Osteoblast (primary cell): ENCODE measurements around the gene APOBEC3G. TPM values are rescaled to one million over a fixed set of nuclear protein-coding genes. Genes with fewer than 3 reads are reported as not detected.
A peak's percentile ranks its signal among the peaks of the same experiment; 100 is the strongest.

Source experiments
- DNase-seq: peaks from one replicate; pipeline ENCODE4 v3.0.0; 2011; ENCODE audit warnings: low spot score, mixed read lengths; ENCODE audit not compliant: insufficient read length; ENCODE audit errors: missing footprints
- H2AFZ ChIP-seq: 2 replicates; pipeline ENCODE4 v1.6.0; 2011; ENCODE audit warnings: mild to moderate bottlenecking, low read length
- H3K27ac ChIP-seq: 2 replicates; pipeline ENCODE4 v1.5.1; 2011; ENCODE audit warnings: mild to moderate bottlenecking, low read depth, low read length, moderate library complexity
- H3K27me3 ChIP-seq: 2 replicates; pipeline ENCODE4 v1.6.0; 2012; ENCODE audit warnings: mild to moderate bottlenecking, control low read depth, inconsistent platforms, low read length, moderate library complexity; ENCODE audit not compliant: insufficient read depth
- H3K36me3 ChIP-seq: 2 replicates; pipeline ENCODE4 v1.5.1; 2011; ENCODE audit warnings: mild to moderate bottlenecking, low read length, control low read depth, moderate library complexity; ENCODE audit not compliant: insufficient read depth
- H3K4me1 ChIP-seq: 2 replicates; pipeline ENCODE4 v1.5.1; 2011; ENCODE audit warnings: mild to moderate bottlenecking, low read length, control low read depth, moderate library complexity; ENCODE audit not compliant: insufficient read depth
- H3K4me2 ChIP-seq: 2 replicates; pipeline ENCODE4 v1.6.0; 2011; ENCODE audit warnings: mild to moderate bottlenecking, low read length; ENCODE audit not compliant: insufficient read depth
- H3K4me3 ChIP-seq: fragments of 200-600 bp; sonication (generic); 3 replicates; pipeline ENCODE4 v1.5.1; 2012; ENCODE audit warnings: mild to moderate bottlenecking, low read length, inconsistent platforms; ENCODE audit not compliant: insufficient read depth
- H3K79me2 ChIP-seq: 2 replicates; pipeline ENCODE4 v1.6.0; 2012; ENCODE audit warnings: mild to moderate bottlenecking, low read length, control low read depth, inconsistent platforms; ENCODE audit not compliant: insufficient read depth
- H3K9me3 ChIP-seq: 2 replicates; pipeline ENCODE4 v1.5.1; 2011; ENCODE audit warnings: low read depth, low read length, control low read depth
- H4K20me1 ChIP-seq: 2 replicates; pipeline ENCODE4 v1.6.0; 2012; ENCODE audit warnings: mild to moderate bottlenecking, low read length, control low read depth; ENCODE audit not compliant: insufficient read depth
- total RNA-seq: library from RNA; depleted of rRNA; stranded (reverse); fragments of >200 nt; gene quantifications from 2 replicates; pipeline ENCODE4 v1.2.3, GENCODE V29; 2012
- TF ChIP-seq, protein P1 (sequence below): IDR thresholded peaks from 2 replicates; pipeline ENCODE4 v1.5.1; 2011; ENCODE audit warnings: mild to moderate bottlenecking, low read depth, low read length, moderate library complexity; ENCODE audit errors: extremely low read depth

The APOBEC3G gene
- total RNA-seq, 1 donor: 18.1 TPM

DNA sequence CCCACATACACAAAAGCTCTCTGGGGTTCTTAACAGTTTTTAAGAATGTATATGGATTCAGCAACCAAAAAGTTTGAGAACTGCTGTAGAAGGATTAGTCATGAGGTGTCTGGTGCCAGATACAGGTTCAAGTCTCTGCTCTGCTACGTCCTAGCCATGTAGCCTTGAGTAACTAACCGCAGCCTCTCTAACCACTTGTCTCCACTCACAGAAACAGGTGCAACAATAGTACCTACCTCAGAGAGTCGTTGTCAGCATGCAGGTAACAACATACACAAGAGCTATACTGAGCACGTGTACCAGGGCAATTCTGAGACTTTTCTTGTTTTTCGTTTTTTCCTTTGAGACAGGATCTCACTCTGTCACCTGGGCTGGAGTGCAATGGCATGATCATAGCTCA, 48.5 kb downstream of the APOBEC3G start:
- Histone ChIP-seq H3K36me3 (no peaks in the 10 kb centered on the region), H4K20me1 (no peaks in the 10 kb centered on the region), H3K27me3 (no peaks in the 10 kb centered on the region), H3K79me2 (no peaks in the 10 kb centered on the region), H3K4me1 (no peaks in the 10 kb centered on the region), H2AFZ (no peak overlapping the region), H3K27ac (no peak overlapping the region), H3K4me3 (no peak overlapping the region), H3K4me2 (no peak overlapping the region), H3K9me3 (no peaks in the 10 kb centered on the region)
- TF ChIP-seq, protein P1, sequence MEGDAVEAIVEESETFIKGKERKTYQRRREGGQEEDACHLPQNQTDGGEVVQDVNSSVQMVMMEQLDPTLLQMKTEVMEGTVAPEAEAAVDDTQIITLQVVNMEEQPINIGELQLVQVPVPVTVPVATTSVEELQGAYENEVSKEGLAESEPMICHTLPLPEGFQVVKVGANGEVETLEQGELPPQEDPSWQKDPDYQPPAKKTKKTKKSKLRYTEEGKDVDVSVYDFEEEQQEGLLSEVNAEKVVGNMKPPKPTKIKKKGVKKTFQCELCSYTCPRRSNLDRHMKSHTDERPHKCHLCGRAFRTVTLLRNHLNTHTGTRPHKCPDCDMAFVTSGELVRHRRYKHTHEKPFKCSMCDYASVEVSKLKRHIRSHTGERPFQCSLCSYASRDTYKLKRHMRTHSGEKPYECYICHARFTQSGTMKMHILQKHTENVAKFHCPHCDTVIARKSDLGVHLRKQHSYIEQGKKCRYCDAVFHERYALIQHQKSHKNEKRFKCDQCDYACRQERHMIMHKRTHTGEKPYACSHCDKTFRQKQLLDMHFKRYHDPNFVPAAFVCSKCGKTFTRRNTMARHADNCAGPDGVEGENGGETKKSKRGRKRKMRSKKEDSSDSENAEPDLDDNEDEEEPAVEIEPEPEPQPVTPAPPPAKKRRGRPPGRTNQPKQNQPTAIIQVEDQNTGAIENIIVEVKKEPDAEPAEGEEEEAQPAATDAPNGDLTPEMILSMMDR: no peak
- peak; percentile 30 for DNase-seq

DNA sequence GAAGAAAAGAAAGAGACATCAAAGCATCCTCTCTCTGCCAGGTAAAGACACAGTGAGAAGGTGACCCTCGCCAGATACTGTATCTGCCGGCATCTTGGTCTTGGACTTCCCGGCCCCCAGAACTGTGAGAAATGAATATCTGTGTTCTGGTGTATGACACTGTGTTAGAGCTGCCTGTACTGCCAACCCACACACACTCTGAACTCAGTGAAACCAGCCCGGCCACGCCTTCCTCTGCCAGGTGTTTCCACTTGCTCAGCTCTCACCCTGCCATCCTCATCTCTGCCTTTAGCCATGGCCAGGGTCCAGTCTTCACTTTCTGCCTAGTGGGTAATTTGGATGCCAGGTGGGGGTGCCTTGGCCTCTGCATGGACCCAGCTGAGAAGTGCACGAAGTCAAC, 51.4 kb downstream of the APOBEC3G start:
- no peak overlapping the region for H3K4me2 ChIP-seq
- H3K9me3 ChIP-seq: no peaks in the 10 kb centered on the region
- DNase-seq: no peak
- TF ChIP-seq, protein P1: no peak
- no peaks in the 10 kb centered on the region for H3K36me3 ChIP-seq
- no peaks in the 10 kb centered on the region for H3K79me2 ChIP-seq
- peaks cover 5% of the 10 kb centered on the region for H3K4me1 ChIP-seq
- no peaks in the 10 kb centered on the region for H3K27me3 ChIP-seq
- H3K4me3 ChIP-seq: no peak overlapping the region
- H4K20me1 ChIP-seq: no peaks in the 10 kb centered on the region
- H3K27ac ChIP-seq: no peak overlapping the region
- H2AFZ ChIP-seq: no peak overlapping the region

DNA sequence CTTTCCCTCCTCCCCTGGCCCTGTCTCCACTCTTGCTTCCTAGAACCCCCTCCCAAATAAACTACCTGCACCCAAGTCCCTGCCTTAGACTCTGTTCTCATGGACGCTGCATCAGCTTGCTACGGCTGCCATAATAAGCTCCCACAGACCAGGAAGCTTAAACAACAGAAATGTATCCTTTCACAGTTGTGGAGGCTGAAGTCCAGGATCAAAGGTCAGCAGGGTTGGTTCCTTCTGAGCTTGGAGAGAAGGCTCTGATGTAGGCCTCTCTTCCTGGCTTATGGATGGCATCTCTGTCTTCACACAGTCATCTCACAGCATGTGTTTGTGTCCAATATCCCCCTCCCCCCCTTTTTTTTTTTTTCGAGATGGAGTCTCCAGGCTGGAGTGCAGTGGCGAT, 52.0 kb downstream of the APOBEC3G start:
- no peak overlapping the region for H3K4me3 ChIP-seq
- TF ChIP-seq, protein P1: no peak
- no peak overlapping the region for H3K4me2 ChIP-seq
- peak; percentile 18 for DNase-seq
- no peaks in the 10 kb centered on the region for H3K9me3 ChIP-seq
- H3K36me3 ChIP-seq: no peaks in the 10 kb centered on the region
- no peaks in the 10 kb centered on the region for H4K20me1 ChIP-seq
- no peak overlapping the region for H2AFZ ChIP-seq
- H3K27me3 ChIP-seq: no peaks in the 10 kb centered on the region
- H3K4me1 ChIP-seq: peaks cover 5% of the 10 kb centered on the region
- no peak overlapping the region for H3K27ac ChIP-seq
- H3K79me2 ChIP-seq: no peaks in the 10 kb centered on the region

DNA sequence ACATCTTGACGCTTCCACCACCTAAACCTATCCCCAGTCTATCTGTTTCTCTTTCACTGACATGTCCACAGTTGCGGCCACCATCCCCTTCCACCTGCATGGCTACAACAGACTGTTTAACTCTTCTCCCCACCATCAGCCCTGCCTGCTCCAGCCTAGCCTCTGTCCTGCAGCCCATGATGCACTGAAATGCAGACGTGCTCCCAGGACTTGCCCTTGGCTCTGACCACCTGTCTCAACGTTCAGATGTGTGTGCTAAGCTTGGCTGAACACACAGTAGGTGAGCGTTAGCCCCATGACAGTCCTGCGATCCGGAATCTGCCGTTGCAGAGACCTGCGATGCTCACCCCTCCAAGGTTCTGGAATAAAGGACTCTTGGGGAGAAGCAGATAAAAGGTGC, 52.7 kb downstream of the APOBEC3G start:
- H3K36me3 ChIP-seq: no peaks in the 10 kb centered on the region
- TF ChIP-seq, protein P1: no peak
- no peaks in the 10 kb centered on the region for H4K20me1 ChIP-seq
- no peak overlapping the region for H3K4me2 ChIP-seq
- H3K4me1 ChIP-seq: peaks cover 5% of the 10 kb centered on the region
- no peak overlapping the region for H3K4me3 ChIP-seq
- H2AFZ ChIP-seq: no peak overlapping the region
- H3K27me3 ChIP-seq: no peaks in the 10 kb centered on the region
- peak; percentile 75 for DNase-seq
- H3K27ac ChIP-seq: no peak overlapping the region
- H3K9me3 ChIP-seq: no peaks in the 10 kb centered on the region
- H3K79me2 ChIP-seq: no peaks in the 10 kb centered on the region
